COLO668 (cell line): ENCODE measurements around the gene HDAC7.

ENCODE experiments used
- DNase-seq: peaks from one replicate; lab custom pipeline; 2025; ENCODE audit not compliant: unreplicated experiment; lab: John Stamatoyannopoulos, UW

HDAC7 gene

DNA sequence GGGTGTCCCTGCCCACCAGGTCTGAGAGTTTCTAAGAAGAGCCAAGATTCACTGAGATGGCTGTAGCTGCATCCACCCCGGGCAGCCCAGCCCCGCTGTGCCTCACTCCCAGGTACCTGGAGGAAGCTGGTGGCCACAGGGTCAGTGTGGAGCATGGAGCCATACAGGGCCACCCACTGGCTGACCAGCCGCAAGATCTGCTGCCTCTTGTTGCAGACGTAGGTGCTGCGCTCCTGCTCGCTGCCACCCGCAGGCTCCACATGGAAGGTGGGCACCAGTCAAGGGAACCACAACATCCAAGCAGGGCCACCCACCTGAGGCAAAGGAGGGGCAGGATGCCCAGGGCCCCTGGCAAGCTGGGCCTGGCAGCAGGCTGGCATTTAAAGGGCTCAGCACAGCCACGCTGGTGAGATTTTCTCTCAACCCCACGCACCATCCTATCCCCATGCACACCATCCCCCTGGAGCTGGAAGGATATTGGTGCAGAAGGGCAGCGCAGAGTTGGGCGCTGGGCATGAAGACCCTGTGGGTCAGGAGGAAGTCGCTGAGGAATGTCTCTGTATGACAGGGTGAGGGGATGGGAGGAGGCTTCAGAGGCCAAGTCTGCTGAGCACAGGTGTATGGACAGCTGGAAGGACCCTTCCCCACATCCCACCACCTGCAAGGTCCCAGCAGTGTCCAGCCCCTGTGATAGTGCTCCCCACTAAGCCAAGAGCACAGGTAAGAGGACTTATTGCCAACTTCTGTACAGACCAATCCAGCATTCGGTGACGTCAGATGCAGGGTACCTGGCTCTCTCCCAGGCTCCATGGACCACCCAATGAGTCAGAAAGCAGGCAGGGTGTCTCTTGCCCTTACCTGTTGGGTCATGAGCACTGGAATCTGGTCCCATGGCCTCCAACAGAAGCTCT, 71.9 kb downstream of the HDAC7 start:
- DNase-seq: no peak

DNA sequence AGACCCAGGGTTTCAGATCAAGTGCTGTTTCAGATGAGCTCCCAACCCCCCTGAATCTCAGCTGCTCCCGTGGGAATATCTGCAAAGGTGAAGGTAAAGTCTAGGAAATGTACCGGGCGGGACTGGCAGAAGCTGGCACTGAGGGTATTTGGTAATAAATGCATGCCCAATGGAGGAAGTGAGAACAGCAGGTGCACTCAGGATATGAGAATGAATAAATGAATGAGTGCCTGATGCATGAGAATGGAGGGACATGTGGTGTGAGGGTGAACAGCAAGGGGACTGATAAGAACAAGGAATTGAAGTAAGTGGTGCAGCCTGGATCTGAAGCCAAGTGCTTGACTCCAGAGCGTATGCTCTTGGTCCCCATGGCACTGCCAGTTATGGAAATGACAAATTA, 72.6 kb downstream of the HDAC7 start:
- DNase-seq: no peak

DNA sequence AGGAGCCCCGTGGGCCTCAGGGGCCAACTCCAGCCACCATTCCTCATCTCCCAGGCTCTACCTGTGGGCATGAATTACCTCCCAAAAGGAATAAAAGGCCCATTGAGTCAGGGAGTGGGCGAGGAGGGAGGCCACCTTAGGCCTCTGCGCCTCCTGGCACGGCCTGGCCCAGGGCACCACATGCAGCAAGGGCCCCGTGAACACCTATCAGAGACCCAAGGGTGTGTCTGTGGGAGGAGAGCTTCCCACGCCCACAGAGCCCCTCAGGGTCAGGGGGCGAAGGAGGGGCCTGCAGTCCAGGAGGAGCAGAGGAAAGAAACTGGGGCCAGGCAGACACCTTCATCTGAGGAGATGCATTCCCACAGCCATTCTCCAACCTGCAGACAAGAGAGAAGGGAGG, 73.2 kb downstream of the HDAC7 start:
- DNase-seq: no peak

DNA sequence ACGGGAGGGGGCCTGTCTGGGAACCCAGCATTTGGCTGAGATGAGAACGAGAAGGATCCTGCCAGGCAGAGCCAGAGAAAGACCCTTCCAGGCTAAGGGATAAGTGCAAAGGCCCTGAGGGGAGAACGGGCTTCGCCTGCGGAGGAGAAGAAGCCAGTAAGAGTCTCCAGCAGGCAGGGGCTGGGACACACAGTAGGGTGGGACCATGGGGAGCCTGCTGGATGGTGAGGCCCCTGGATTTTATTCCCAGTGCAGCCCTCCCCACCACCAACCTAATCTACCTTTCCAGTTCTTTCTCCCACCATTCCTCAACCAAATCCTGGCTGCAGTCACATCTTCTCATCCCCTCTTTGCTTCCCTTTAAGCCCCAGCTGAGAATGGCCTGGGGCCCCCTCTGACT, 73.6 kb downstream of the HDAC7 start:
- no peak for DNase-seq

DNA sequence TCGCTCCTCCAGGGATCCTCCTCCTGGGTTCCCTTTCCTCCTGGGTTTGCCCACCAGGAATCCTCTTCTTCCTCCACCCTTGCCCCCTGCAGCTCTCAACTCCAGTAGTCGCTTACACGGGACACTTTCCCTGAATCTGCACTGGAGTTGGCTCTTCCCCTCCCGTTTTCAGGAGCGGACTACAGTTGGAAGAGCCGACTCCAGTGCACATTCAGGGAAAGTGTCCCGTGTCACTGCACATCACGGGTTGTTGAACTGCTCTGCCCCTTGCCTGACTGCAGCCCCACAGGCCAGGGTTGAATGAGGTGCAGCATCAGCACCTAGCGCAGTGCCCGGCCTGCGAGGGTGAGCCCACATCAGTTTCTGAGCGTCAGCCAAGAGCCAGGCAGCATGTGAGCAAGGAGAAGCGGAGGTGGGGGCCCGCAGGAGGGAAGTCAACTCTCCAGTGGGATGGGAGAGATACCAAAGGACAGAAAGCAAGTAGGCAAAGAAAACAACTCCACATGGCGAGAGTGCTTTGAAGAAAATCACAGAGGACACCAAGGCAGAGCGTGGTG, 74.1 kb downstream of the HDAC7 start:
- no peak for DNase-seq

DNA sequence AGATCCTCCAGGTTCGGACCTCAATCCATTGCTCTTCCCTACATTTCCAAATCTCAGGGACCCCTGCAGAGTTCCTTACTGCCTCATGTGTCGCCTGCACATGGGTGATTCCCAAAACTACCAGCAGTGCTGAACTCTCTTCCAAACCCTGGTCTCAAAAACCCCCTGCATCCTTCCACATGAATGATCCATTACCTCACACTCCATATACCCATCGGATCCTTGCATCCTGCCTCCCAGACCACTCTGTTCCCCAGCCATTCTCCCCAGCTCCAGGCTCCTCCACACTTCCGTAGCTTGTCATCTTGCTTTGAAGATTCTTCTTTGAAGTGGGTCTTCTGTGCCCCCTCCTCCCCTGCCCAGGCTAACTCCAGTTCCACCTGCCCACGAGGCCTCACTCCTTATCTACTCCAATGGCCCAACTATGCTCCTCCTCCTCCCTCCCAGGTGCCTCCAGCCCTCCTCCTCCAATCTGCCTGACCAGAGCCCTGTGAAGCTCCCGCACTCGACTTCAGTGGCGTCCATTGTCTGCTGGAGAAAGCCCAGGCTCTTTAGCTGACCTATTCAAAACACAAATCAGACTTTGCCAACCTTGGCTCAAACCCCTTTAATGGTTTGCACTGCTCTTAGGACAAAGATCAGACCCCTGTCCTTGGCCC, 74.8 kb downstream of the HDAC7 start:
- no peak for DNase-seq

DNA sequence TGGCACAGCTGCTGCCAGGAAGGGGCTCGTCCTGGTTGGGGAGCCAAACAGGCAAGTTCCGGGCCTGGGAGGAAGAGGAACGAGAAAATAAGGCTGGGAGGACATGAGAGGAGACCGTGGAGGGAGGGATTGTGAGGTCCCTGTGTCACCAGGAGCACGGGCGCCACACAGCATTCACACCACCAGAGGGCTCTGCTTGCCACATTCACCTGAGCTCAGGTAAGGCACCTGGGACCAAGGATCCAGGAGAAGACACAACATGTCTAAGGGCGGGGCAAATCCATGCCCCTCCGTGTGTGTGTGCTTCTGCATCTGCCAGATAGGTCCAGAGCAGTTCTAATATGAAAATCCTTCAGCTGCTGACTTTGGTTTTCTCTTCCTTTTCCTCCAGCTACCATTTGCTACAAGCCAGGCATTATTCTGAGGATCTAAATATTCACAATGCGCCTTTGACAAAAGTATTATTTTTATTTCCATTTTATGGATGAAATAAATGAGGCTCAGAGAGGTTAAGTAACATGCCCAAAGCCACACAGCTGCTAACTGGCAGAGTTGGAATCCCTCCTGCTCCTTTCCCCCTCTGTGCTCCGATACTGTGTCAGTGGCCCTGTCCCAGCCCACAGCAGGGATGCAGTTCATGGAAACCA, 75.6 kb downstream of the HDAC7 start:
- peak; percentile 62 for DNase-seq

DNA sequence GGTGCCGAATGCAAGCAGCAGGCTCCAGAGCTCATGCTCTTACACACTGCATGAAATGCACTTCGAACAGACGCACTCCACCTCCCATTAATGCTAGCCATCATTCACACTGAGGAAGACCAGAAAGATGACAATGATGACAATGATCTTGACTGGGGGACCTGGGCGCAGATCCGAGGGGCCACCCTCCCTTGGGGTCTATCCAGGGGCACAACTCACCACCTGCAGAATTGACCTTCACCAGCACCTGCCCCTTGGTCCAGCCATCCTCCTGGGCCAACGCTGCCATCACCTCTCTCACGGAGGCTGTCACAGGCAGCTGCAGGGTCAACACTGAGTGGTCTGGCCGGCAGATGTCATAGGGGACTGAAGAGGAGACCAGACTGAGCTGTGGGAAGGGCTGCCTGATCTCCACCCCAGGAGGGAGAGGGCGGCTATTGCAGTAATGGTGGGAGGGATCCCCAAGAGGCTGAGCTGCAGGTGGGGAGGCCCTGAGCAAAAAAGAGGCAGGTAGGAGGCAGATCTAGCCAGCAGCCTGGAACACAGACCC, 76.3 kb downstream of the HDAC7 start:
- DNase-seq: no peak

DNA sequence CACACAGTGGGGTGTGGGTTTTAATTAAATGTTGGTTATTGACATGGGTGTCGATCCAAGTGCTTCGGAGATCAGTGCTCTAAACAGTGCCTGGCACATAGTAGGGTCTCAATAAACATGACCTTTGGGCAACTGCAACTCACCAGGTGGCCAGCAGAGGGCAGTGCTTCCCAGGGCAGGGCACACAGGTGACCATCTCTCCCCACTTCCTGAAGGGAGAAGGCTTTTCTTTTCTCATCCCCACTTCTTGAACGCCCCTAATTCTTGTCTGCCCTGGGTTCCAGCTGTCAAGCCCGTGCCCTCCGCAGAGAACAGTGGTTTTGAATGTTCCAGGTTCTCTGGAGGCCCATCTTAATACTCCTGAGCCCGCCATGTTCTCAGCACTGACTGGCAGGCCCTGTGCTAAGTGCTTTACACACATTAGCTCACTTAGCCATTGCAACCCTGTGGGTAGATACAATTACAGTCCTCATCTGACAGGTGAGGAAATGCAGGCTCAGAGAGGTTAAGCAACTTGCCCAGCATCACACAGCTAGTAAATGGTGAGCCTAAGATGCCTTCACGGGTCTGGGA, 77.4 kb downstream of the HDAC7 start:
- peak; percentile 39 for DNase-seq

DNA sequence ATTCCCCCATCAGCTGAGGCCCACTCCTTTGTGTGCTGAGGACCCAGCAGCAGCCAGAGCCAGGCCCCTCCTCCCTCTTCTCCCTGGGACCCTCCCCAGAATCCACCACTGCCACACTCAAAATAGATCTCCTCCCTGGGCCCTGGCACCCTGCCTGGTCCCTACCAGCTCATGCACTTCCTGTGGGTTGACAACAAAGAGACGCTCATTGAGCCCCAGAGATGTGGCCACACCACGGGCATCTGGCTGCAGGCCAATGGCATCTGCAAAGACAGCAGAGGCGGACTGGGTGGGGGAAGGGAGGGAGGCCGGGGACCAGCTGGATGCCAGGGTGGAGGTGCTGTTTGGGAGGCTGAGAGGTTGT, 78.4 kb downstream of the HDAC7 start:
- DNase-seq: peak; percentile 94

DNA sequence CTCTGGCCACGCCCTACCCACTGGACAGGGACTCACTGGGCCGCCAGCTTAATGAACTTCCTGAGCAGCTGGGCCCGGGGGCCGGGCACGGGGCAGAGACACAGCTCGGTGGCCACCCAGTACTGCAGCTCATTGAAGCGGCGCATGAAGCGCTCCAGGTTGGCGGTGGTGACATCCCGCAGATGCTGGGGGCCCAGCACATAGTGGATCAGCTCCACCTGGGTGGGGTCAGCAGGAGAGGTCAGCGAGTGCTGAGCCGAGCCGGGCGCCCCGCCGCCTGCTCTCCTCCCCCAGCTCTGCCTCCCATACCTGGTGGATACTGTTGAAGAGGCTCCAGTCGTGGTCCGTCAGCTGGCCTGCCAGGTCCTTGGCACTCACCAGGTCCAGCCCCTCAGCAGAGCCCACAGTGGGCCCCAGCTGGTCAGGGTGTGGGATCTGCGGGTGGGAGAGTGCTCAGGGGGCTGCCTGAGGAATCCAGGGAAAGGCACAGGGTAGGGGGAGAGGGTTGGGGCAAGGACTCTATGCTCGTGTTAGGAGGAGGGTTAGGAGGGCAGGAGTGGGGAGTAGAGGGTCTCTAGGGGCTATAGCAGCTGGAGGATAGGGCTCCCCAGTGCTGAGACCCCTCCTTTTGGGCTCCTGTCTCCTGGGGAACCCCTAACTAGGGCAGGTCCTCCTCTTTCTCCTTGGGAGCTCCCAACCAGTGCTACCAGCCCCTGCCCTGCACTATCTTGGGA, 78.9 kb downstream of the HDAC7 start:
- DNase-seq: peak; percentile 72

DNA sequence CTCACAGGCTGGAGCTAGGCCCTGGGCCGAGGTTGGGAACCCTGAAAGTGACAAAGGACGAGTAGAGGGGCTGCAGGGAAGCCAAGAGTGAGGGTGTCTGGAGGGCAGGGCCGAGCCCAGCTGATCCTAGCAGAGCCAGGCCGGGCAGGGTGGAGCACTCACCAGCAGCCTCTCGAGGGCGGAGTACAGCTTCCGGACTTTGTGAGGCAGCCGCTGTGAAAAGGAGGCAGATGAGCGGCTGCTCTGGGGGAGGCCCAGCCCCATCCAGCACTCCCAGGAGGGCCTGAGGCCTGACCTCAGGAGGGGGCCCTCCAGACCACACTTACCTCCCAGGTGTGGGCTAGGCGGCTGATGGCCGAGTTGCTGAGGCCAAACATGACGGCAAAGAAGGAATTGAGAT, 79.7 kb downstream of the HDAC7 start:
- DNase-seq: peak; percentile 46

DNA sequence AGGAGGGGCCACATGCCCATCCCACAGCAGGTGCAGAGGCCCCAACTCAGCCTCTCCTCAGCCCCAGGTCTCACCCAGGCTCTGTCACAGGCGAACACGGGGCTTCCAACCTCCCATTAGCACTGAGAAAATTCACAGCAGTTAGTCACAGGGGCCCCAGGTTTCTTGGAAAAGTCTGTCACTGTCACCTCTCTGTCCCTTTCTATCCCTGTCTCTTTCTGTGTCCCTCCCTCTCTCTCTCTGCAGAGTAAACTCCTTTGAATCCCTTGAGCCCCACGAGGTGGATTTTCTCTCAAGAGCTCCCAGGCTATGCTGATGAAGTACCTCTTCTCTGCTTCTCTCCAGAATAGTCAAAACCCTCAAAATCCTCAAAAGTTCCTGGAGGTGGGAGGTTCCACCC, 80.4 kb downstream of the HDAC7 start:
- DNase-seq: no peak

DNA sequence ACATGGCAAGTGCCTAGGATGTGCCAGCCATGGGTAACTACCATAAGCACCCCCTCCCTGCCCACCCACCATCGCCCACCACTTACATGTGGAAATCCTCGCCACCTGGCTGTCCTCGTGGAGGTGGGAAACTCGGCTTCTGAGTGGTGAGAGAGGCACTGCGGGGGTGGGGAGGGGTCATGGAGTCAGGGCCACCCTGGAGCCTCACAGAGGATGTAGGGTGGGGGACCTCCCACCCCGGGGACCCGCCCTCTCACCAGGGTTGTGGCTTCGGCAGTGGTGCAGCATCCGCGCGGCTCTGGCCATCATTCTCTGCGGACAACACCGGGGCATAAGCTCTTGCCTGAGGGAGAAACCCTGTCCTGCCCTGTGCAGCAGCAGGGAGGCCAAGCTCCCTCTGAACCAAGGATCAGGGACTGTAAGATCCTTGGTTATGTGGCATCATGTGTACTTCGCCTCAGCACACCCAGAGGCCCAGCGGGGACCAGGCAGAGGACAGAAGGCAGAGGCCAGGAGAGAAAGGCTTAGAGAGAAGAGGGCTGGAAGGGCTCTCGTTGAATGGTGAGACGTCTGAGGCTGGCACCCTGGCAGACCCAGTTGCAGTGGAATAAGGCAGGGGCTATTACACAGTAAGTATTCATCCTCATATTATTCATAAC, 81.6 kb downstream of the HDAC7 start:
- DNase-seq: no peak

DNA sequence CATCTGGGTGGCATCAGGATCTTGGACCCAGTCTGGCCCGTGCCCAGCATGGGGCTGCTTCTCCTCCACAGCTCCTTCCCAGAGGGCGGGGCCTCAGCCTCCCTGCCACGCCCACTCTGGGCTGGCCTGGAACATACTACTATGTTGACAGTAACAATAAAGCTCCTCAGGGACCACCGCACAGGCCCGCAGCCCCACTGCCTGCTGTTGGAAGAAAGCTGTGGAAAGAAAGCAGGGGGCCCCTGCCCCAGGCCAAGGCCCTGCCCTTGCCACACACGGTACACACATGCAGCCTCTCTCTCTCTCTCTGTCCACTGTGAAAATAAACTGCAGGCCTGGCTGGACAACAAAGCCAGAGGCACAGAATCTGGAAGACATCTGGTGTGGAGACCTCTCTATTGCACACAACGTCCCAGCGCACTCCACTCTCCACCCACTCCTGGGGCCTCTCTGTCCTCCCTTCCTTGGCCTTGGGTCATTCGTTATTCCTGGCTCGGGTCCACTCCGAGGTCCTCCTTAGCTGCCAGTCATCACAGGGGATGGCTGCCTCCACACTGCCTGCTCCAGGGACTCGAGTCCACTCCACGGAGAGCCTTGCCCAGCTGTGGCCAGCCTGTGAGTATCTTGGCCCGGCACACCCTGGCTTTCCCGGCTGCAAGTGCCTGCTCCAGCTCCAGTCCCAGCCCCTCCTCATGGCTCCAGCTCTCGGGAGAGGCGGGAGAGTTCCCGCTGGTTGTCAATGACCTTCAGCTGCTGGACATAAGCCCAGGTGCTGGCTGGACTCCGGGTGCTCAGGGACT, 82.6 kb downstream of the HDAC7 start:
- DNase-seq: peak; percentile 0

DNA sequence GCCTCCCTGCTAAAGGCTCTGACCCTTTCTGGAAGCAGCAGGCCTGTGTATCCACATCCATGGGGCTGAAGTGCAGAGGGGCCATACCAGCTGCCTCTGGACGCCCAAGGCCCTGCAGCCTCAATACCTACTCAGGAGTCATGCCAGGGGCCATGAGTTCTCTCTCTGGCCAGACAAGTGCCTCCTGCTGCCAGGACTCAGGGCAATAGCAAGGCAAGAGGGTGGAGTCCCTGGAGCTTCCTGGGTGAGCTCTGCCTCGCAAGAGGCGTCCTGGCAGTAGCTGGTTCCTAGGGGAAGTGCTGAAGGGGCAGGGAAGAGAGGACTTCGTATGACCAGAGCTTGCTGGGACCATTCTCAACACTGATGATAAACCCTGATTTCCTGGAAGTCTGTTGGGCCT, 83.5 kb downstream of the HDAC7 start:
- DNase-seq: no peak

DNA sequence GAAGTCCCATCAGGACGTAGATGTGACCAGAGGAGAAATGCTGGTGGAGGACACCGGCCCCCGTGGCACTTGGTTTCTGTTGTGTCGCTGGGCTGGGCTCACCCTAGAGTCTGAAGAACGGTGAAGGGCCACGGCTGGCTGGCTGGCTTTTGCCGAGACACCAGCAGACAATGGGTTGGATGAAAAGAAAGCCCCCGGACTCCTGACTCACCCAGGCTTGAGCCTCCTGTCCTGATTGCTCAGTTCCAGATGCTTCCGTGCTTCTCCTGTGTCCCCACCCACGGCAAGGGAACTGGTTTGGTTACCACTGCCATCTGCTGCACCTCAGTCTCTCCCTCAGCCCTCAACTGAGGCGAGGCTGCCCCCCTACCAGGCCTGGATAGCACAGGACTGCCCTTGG, 84.1 kb downstream of the HDAC7 start:
- no peak for DNase-seq

DNA sequence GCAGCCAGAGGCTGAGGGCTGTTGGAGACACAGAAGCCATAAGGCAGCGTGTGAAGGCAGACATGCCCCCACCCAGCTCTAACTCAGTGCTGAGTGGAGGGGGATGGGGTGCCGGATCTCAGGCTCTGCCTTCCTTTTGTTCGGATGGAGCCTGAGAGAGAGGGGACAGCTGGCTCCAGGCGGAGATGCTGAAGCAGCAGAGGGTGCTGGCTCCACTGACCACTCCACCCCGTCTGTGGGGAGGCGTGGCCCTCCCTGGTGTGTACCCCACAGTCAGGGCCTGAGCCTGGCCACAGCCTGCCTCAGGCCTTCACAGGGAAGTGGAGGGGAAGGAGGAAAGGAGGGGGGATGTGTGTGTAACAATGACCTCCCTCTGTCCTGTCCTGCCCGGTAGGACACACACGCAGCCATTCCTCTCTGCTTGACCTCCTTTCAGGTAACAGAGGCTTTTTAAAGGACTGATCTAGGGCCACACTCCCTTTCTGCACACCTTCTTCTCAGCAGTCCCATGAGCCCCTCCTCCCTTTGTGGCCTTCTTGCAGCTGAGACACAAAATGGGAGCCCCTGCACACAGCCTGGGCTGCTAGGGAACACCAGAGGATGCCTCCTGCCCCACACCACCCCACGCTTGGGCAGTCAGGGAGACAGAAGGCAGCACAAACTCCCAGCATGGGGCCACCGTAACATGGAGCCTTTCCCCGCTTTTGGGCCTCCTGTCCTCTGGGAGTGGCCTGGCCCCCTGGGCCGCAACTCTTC, 84.8 kb downstream of the HDAC7 start:
- peak; percentile 1 for DNase-seq
